A204.1 (cell line): ENCODE data around the gene APOBEC4.
A peak's percentile ranks its signal among the peaks of the same experiment; 100 is the strongest.
"Not testable (repeated sequence)": the region's sequence is repeated elsewhere in the genome, so short reads cannot be mapped to it uniquely, and the experiment has no call there.

ENCODE experiments used
- FAIRE-seq: peaks from 2 replicates; lab custom pipeline; 2012; peaks lifted over from hg19 to GRCh38; lab: Jason Lieb, UNC

The APOBEC4 gene, protein sequence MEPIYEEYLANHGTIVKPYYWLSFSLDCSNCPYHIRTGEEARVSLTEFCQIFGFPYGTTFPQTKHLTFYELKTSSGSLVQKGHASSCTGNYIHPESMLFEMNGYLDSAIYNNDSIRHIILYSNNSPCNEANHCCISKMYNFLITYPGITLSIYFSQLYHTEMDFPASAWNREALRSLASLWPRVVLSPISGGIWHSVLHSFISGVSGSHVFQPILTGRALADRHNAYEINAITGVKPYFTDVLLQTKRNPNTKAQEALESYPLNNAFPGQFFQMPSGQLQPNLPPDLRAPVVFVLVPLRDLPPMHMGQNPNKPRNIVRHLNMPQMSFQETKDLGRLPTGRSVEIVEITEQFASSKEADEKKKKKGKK

DNA sequence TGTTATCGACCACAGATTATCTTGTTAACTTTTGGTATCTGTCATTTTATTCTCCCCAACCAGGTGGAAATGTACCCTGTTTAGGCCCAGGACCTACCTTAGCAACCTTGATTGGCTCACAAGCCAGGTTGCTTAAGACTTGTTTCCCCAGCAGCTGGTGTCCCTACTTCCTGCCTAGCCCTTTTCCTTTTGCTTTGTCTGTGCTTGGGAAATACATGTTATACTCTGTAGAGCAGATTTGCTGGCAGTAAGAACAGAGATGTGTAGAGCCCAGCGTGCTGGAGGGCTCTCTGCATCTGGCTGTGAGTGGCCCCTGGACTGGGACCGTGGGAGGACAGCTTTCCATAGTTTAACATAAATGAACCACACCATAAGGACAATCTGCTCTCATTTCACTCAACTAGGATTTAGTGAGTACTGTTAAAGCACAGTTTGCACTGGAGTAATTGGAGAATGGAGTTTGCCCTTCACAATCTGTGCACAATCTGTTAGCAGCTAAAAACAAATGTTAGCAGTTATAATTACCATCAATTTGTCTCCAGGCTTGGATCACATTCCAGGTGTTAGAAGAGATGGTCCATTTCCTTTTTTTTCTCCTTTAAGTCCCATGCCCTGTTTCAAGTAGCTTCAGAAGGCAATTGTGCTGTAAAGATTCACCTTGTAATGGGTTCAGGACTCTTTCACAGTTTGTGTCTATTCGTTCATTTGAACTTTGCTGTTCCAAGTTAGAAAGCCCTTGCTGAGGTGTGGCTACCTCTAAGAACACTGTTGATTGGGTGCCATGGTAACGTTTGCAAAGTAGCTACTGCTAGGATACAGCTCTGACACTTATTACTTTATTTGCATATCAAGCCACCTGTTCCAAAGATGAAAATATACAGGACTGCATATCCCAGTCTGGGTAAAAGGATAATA, at the start of gene APOBEC4:
APOBEC4 (minus strand) TSS at position 770 of the 915 bp plus-strand sequence. CDS start 4,535 bp downstream, outside the sequence.
- no peak for FAIRE-seq

DNA sequence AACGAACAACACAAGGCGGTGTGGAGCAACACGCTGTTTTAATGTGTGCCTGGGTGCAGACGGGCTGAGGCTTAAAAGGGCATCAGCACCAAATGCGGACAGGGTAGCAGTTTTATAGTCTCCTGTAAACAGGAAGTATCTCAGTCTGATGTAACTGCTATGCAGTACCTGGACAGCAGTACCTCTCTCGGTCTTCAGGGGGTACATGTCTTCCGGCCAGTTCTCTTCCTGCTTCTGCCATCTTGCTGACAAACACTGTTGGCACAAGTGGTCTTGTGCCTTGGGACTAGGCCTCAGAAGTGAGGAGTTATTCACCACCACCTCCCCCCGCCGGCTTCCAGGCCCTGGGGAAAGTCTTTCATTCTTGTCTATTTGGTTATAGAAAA, 49.7 kb upstream of the APOBEC4 start:
- FAIRE-seq, result no peak

DNA sequence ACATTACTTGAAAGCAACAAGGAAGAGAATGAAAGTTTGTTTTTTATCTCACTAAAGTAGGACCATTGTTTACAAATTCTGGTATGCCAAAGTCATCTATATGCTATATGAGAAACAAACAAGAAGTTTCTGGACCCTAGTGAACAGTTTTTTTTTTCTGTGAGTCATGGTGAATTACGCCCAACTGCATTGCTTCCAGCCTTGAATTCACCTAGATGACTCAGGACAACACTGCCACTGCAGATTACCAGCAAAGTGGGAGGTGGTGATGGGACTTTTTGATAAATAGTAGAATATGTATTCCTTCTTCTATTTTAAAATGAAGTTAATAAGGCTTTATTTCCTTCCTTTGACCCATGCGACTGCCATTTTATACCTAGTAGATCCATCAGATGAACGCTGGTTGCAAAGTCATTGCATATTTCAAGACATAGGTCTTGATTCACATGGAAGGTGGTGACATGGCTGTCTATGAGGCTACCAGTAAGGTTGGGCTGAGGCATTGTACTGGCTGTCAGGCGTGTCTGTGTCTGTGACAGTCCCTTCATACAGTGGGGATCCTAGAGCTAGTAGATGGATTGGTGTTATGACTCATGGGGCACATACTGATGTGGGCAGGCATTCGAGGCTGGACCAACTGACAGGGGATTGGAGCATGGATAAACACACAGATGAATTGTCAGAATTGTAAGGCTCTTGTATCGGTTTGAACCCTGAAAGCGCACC, 49.1 kb upstream of the APOBEC4 start:
- FAIRE-seq, result no peak

DNA sequence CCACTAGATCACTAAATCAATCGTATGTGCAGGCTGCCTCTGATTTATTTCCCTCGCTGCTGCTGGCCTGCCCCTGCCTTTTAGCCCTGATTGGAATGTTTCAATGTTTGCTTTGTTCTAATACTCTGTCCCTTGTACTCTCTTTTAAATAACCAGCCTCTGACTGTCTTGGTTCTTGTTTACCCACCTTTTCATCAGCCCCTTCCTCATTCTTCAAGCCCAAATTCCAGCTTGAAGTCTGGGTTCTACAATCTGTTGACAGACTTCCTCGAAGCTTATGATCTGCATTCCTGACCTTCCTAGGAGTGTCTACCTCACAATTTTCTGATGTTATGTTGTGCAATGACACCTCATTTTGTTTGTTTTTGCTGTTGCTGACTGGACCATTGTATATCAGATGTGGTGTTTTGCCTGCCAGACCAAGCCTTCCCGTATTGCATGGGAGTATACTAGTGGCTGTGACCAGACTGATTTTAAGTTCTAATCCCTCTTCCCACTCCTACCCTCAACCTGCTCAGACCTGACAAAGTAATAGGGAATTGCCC, 46.6 kb upstream of the APOBEC4 start:
- FAIRE-seq, result no peak

DNA sequence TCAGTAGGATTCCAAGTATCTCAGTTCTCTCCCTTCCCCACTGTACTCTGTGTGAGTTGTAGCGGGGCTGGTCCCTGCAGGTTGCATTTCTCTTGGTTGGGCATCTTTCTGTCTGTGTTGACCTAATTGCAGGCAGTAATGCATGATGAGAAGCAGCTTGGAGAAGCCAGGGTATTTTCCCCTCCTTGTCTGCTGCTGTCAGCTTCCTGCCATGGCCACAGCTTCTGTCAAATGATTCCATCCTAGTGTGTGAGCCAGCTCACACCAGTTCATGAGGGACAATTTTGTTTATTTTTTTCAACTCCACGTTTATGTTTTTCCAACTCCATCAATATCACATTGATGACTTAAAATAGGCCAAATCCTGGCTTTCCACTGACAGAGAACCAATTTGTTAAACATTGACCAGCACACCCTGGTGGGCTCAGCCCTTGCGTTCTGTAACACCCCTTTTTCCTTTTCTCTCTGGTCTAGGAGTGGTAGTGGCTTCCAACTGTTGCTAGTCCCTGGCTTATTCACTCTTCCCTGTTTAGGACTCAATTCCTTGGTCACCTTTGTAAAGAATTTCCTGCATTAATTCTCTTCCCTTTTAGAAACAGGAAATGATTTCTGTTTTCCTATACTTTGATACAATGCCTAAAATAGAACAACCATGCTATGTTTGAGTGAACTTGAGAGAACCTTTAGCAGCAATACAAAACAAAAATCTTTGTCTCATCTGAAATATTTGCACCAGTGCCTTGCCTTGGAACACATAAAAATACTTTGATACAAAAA, 44.9 kb upstream of the APOBEC4 start:
- FAIRE-seq, result no peak

DNA sequence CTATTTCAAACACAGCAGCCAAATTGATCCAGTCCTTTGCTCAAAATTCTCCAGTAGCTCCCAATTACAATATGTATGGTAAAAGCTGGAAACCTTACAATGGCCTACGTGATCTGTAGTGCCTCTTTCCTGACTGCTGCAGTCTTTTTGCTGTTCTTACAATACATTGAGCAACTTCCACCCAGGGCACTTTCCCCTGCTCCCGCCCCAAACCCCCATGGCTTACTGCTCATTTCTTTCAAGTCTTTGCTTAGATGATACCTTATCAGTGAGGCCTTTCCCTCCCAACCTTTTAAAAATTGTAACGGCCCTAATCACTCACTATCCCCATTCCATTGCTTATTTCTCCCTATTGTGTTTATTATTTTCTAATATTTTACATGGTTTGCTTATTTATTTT, 43.9 kb upstream of the APOBEC4 start:
- FAIRE-seq, result no peak

DNA sequence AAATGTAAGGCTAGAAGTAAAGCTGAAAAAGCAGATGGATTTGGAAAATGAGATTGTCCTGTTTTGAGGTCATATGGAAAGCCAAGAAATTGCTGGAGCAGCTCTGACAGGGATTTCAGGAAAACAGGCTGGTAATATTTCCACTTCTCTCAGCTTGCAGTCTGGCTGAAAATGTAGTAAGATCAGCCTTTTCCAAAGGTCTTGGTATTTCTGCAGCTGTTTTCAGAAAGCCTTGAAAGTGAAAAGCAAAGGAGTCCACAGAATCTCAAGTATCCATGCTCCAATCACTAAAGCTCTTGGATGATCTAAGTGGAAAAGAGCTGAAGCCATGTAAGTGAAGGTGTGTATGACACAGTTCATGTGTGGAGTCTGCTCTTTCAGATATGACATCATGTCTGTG, 41.6 kb upstream of the APOBEC4 start:
- no peak for FAIRE-seq

DNA sequence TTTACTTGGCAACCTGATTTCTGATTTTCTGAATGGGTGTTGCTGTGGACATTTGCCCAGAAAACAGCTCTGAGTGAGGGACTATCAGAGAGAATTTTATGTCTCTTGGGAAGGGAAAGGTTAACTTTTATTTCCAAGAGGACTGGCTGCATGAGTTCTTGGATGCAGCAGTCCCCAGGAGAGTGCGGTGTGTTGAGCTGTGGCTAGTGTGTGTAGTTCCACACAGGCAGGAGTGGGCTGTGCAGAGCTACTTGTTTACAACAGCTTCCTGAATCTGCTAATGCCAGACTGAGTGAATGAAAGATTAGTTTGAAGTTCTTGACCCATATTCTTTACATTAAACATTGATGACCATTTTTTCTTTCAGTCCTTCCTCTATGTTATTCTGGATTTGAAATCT, 41.0 kb upstream of the APOBEC4 start:
- no peak for FAIRE-seq

DNA sequence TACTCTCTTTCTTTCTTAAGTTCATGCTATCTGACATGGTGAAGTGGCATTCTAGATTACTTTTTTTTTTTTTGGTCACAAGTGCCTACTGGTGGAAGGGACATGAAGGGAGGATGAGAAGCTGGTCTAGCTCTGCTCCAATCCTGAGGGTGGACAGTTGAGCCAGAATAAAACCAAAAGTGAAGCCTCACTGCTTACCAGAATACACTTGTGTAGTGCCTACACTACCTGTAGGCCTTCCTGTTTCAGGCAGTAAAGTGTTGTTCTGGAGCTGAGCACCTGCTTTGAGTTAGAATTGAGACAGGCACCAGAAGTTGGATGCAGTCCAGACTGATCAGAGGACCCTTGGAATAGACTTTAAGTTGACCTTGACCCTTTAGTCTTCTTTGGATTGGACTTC, 40.4 kb upstream of the APOBEC4 start:
- FAIRE-seq, result no peak

DNA sequence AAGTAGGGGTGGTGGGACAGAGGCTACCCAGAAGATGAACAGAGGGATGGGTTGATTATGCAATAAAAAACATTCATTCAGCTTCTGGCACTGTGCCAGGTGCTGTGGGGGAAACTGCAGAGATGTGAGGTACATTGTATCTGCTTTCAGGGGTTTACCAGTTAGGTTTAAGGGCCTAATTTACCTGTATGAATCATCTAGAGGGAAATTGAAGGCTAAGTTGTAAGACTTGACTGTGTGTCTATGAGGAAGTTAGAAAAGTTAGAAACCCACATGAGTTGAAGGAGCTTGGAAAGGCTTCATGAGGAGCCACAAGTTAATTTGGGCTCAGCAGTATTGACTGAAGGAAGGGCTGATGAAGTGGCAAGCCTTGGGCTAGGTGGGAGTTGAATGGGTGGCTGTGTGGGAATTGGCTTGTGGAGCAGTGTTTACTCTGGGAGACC, 36.7 kb upstream of the APOBEC4 start:
- no peak for FAIRE-seq

DNA sequence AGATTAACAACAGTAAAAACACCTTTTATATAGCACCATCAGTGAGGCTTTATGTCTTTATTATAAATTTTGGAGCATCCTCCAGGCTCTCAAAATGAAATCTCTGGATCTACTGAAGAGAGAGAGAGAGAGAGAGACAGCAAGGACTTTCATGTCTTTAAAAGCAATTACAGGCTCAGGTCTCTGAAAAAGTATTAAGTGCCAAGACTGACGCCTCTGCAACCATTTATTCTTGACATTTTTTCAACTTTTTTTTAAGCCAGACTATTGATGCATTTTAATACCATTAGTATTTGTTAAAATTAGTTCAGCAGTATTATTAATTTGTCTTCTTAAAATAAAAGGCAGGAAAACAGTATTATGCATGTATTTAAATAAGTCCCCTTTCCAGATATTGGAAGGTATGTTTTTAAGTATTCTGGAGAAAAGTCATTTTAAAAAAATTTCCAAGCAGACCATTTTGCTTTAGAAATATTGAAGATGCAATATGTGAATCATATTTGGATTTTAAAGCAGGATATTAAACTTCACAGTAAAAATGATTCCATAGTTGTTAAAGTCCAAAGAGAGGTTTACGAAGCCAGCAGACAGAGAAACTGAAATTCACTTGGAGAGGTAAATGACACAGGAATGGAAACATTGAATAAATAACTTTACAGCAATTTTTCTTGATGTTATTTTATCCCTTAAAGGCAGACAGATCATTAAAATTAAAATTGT, 35.4 kb upstream of the APOBEC4 start:
- FAIRE-seq, result no peak

DNA sequence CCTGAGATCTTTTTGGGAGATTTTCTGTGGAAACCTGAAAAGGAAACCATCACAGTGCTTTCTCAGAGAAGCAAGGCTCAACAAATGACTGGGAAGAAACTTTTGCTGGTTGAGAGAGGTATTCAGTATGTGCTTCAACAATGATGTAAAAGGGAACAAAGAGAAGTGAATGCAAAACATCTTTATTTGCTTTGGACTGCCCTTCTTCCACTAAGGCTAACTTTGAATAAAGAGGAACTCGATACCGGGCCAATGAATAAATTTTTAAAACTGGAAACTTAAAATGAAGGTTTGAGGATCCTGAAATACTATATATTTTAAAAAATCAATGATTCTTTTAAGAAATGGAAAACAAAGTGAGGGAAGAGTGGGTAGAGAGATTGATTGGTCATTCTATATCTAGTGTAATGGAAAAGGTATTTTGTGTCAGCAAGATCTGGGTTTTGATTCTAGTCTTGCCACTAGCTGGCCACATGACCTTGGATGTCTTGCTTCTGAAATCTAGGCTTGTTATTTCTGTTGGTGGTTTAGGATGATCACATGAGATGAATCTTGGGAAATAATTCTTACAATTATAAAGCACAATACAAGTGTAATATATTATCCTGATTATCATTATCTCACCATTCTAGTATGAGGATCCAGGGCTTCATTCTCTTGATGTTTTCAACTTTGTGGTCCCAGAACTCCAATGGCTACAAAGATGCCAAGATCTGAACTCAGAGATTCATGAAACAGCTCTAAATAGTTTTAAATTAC, 34.6 kb upstream of the APOBEC4 start:
- no peak for FAIRE-seq

DNA sequence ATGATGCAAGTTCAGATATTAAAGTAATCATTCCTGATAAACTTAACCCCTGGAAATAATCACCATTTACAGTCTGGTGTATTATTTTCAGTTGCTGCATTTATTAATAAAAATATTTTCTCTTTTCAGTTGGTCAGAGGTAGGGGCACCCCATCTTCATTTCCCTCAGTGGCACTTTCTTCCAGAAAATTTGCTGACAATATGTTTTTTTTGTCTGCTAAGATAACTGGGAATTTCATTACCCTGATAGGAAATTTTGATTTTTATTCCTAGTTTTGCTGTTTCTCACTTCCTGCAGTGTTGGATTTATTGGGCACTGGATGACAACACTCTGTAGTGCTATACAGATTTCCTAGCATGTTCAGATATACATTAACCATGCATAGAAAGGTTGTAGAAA, 33.1 kb upstream of the APOBEC4 start:
- FAIRE-seq, result no peak

DNA sequence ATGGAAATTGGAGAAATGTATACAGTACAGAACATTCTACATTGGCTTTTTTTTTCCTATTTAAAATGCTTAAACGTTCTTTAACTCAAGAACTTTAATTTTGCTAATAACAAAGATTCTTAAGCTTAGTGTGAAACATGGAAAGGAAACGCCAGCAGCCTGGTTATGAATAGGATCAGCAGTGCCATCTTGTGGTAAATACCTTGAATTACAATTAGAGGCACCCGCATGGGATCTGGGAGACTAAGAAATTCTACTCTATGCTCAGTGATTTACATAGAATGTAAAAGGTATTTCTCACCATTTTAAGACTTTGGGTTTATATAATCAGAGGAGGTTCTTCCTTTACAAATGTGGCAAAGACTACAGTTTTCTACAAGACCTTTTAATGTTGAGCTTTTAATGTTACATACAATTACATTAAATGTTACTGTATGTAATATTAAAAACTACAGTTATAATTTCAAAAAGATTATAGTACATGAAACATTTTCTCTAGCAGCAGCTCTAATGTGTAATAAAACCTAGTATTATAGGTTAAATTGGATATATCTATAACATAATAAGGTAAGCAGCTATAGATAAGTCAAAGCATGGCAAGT, 32.1 kb upstream of the APOBEC4 start:
- peak; percentile 95 for FAIRE-seq

DNA sequence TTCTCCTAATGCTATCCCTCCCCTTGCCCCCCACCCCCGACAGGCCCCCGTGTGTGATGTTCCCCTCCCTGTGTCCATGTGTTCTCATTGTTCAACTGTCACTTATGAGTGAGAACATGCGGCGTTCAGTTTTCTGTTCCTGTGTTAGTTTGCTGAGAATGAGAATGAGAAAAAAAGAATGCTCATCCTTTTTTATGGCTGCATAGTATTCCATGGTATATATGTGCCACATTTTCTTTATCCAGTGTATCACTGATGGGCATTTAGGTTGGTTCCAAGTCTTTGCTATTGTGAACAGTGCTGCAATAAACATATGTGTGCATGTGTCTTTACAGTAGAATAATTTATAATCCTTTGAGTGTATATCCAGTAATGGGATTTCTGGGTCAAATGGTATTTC, 26.2 kb upstream of the APOBEC4 start:
- FAIRE-seq, result not testable (repeated sequence)

DNA sequence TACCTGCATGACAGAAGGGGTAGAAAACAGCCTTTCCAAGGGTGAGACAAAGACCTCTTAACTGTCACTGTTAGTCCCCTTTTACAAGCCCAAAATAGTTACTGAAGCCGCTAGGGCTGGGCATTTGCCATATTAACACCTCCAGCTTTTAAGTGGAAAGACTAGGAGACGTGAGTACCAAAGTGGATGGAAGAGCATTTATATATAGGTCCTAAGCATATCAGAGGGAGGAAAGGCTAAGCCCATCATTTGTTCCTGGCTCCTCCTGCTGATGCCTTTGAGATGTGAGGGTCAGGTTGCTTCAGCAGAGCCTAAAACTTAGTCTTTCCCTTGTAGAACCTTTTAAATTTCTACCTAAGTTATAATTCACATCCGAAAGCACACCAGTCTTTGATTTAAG, 25.7 kb upstream of the APOBEC4 start:
- no peak for FAIRE-seq

DNA sequence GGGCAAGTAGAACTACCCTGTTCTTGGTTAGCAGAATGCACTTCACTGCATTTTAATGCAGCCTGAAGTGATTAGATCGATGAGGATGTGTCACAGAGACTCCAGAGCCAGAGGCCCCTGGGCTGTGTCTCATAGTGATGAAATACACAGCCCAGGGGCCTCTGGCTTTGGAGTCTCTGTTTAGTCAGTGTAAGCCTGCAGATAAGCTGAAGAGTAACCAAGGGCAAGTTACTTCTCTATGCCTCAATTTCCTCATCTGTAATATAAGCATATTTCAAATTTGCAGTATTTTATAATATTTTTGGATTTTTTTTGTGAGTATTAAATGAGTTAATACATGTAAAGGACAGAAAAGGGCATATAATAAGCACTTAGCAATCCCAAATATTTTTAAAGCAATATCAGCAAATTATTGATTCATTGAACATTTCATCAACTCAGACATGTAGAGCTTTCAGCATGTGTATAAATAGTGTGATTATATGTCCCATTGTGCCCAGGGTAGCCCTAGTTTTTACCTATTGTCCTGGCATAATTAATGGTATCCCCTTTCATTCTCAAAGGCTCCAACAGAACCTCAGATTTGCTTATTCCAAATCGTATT, 23.6 kb upstream of the APOBEC4 start:
- no peak for FAIRE-seq

DNA sequence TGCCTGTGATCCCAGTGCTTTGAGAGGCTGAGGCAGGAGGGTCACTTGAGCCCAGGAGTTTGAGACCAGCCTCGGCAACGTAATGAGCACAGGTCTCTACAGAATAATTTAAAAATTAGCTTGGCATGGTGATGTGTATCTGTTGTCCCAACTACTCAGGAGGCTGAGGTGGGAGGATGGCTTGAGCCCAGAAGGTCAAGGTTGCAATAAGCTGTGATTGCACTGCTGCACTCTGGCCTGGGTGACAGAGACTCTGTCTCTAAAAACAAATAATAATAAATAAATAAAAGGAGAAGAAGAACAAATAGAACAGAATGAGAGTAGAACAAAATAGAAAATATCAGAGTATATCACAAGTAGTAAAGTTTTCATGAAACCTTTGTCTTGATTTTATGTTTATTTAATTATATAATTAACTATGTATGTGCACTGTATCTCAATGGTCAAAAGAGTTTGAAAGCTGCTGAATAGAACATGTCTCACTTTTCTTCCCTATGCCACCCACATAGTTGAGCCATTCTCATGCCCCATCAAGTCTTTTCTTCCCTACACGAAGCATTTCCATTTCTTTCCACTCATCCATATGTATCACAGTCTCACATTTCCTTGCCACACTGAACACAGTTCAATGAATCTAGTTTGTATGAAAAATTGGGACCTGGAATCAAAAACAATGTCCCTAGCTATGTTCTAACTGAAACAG, 22.9 kb upstream of the APOBEC4 start:
- FAIRE-seq, result no peak

DNA sequence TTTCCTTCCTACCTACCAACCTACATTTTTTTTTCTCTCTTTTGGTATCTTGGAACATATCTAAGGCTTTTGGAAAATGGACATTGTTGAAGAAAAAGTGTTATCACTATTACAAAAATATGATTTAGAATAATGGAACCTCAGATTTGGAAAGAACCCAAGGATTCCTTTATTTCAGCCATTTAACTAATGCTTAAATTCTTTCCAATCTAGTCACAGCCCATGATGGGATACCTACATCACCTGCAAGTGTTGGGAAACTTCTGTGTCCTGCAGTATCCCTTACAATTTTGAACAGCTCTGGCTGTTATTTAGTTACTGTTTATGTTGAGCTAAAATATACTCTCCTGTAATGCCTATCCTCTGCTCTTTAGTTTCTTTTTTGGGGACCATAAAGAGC, 22.3 kb upstream of the APOBEC4 start:
- FAIRE-seq, result no peak
